Lower leg skin (tissue), 4 donors: ENCODE results near the gene PCF11. TPM values are rescaled to one million over a fixed set of nuclear protein-coding genes. Genes with fewer than 3 reads are reported as not detected.

Experiments
- DNase-seq, 2 donors: peaks; one replicate each; pipeline ENCODE4 v3.0.0-alpha.2; 2019; ENCODE audit warnings: low spot score in 2 of 2
- H3K4me3 ChIP-seq: fragments of 200-600 bp; sonication (generic); 2 replicates; pipeline ENCODE4 v1.5.1; 2017; ENCODE audit warnings: mild to moderate bottlenecking, low read depth; ENCODE audit not compliant: poor library complexity, severe bottlenecking
- POLR2A ChIP-seq, 2 donors: fragments of 450-650 bp; IDR thresholded peaks; one replicate each; pipeline ENCODE4 v1.6.1; 2016 to 2017; ENCODE audit warnings: antibody characterized with exemption in 2 of 2, mild to moderate bottlenecking in 1 of 2, moderate library complexity in 1 of 2
- WGBS, 2 donors: methylation state at CpG; one replicate each; pipeline ENCODE4 v1.1.5; 2018; 5-methylcytosine and 5-hydroxymethylcytosine counted together
- intact Hi-C: fragments of 100-400 bp; cut with DNase I; formaldehyde crosslinking; loops from one replicate; pipeline ENCODE4 v1.15.0; 2023; ENCODE audit warnings: low total_unique reads
- total RNA-seq, 4 donors: library from RNA; depleted of rRNA; stranded (reverse); fragments of >200 nt; gene quantifications; one replicate each; pipeline ENCODE4 v1.1.0, GENCODE V29; 2016
- TF ChIP-seq, protein P1 (sequence below), 3 donors: fragments of 450-650 bp; IDR thresholded peaks; one replicate each; pipeline ENCODE4 v1.5.1; 2016; ENCODE audit warnings: antibody characterized with exemption in 3 of 3, mild to moderate bottlenecking in 3 of 3, moderate library complexity in 2 of 3

PCF11 gene
- total RNA-seq, 4 donors from 2014 or later, result 91.9 to 137 (median 119) TPM

DNA sequence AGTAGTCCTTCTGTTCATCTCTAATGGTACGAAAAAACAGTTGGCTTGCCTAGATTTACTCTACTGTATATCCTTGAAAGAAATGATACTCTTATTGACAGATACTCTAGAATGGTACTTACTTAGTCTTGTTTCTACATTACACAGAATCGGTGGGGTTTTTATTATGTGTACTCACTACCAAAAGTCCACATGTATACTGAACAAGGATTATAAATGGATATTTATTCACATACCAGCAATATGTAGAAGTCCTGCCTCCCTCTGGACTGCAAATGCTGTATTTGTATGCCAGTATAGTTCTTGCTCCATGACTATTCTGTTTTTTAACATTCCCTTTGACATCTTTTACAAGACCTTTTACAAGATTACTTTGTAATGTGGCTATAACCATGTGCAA, 13.9 kb downstream of the PCF11 start:
- intact Hi-C loops, result no loop called here
- 77 to 78% methylated on average over 2 of the region's 2 CpGs for WGBS, 2 donors
- DNase-seq, result no peak
- no peak for TF ChIP-seq POLR2A (IDR thresholded peaks at IDR 0.05)
- TF ChIP-seq, protein P1, sequence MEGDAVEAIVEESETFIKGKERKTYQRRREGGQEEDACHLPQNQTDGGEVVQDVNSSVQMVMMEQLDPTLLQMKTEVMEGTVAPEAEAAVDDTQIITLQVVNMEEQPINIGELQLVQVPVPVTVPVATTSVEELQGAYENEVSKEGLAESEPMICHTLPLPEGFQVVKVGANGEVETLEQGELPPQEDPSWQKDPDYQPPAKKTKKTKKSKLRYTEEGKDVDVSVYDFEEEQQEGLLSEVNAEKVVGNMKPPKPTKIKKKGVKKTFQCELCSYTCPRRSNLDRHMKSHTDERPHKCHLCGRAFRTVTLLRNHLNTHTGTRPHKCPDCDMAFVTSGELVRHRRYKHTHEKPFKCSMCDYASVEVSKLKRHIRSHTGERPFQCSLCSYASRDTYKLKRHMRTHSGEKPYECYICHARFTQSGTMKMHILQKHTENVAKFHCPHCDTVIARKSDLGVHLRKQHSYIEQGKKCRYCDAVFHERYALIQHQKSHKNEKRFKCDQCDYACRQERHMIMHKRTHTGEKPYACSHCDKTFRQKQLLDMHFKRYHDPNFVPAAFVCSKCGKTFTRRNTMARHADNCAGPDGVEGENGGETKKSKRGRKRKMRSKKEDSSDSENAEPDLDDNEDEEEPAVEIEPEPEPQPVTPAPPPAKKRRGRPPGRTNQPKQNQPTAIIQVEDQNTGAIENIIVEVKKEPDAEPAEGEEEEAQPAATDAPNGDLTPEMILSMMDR (IDR thresholded peaks at IDR 0.05), result no peak
- H3K4me3 ChIP-seq, result no peak overlapping the region

DNA sequence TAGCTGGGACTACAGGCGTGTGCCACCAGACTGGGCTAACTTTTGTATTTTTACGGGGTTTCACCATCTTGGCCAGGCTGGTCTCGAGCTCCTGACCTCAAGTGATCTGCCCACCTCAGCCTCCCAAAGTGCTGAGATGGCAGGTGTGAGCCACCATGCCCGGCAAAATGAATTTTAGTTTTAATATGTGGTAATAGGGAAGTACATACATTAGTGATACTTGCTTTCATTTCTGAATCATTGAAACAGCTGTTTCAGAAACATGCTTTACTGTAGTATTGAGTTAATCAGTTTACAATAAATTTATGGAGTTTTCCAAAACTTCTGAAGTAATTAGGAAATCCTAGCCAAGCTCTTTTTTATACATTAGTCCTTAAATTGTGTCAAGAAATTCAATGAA, 15.6 kb downstream of the PCF11 start:
- no peak overlapping the region for H3K4me3 ChIP-seq
- DNase-seq, result no peak
- 87 to 94% methylated on average over 4 of the region's 4 CpGs for WGBS, 2 donors
- intact Hi-C loops, result no loop called here
- TF ChIP-seq, protein P1 (IDR thresholded peaks at IDR 0.05), result no peak
- TF ChIP-seq POLR2A (IDR thresholded peaks at IDR 0.05), result no peak

- TF ChIP-seq, protein P1 (IDR thresholded peaks at IDR 0.05), result no peak
- TF ChIP-seq POLR2A (IDR thresholded peaks at IDR 0.05), result no peak
- H3K4me3 ChIP-seq, result no peak overlapping the region
- intact Hi-C loops, result no loop called here
- DNase-seq, result no peak
Measured at GRCh38 chr11:83174008-83174407, 17.1 kb downstream of the PCF11 start.

- intact Hi-C loops, result no loop called here
Measured at GRCh38 chr11:83175815-83176214, 18.9 kb downstream of the PCF11 start.

GRCh38 chr11:83181815-83182214, 24.9 kb downstream of the PCF11 start:
- intact Hi-C loops, result no loop called here
- TF ChIP-seq, protein P1 (IDR thresholded peaks at IDR 0.05), result no peak
- no peak for TF ChIP-seq POLR2A (IDR thresholded peaks at IDR 0.05)
- H3K4me3 ChIP-seq, result no peak overlapping the region
- 48 to 55% methylated on average over 2 of the region's 2 CpGs for WGBS, 2 donors
- DNase-seq, result no peak

More at GRCh38 chr11:83175815-83176214, 18.9 kb downstream of the PCF11 start:
- TF ChIP-seq, protein P1 (IDR thresholded peaks at IDR 0.05), result no peak
- no peak for TF ChIP-seq POLR2A (IDR thresholded peaks at IDR 0.05)
- 86 to 89% methylated on average over 1 of the region's 1 CpG for WGBS, 2 donors
- DNase-seq, result no peak
- H3K4me3 ChIP-seq, result no peak overlapping the region

DNA sequence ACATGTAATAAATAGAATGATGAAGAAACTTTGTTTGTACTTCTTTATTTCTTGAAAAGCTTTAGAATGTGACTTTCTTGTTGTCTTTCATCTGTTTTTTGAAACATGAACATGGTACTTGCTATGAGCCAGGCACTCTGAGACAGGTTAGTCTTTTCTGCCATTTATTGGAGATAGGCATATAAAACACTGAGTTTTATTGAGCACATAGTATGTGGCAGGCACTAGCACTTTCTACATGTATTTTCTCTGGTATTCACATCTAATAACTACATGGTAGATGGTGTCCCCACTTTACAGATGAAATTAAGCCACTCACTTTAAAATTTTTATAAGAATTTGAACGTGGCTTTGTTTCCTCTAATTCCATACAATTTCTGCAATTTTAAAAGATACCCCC, 28.8 kb downstream of the PCF11 start:
- no peak for DNase-seq
- intact Hi-C loops, result no loop called here
- no peak for TF ChIP-seq POLR2A (IDR thresholded peaks at IDR 0.05)
- TF ChIP-seq, protein P1 (IDR thresholded peaks at IDR 0.05), result no peak
- H3K4me3 ChIP-seq, result no peak overlapping the region
- 75 to 92% methylated on average over 1 of the region's 1 CpG for WGBS, 2 donors
